Trophoblast cell (in vitro differentiated cells and primary cell): ENCODE data around the gene SERP2.

ENCODE experiments used
- DNase-seq, 2 donors: peaks; one replicate each; pipeline ENCODE4 v3.0.0-alpha.2; 2016
- H2AFZ ChIP-seq: 2 replicates; pipeline ENCODE4 v1.6.1; 2013; ENCODE audit warnings: low read length, moderate library complexity, mild to moderate bottlenecking; ENCODE audit not compliant: insufficient read depth, poor library complexity
- H2AK5ac ChIP-seq: 2 replicates; pipeline ENCODE4 v1.6.1; 2013; ENCODE audit warnings: mild to moderate bottlenecking, low read length
- H2BK120ac ChIP-seq: 2 replicates; pipeline ENCODE4 v1.6.1; 2013; ENCODE audit warnings: low read length, mild to moderate bottlenecking, moderate library complexity; ENCODE audit not compliant: insufficient read depth, poor library complexity
- H2BK12ac ChIP-seq: 2 replicates; pipeline ENCODE4 v1.6.1; 2013; ENCODE audit warnings: mild to moderate bottlenecking, low read length, moderate library complexity
- H2BK5ac ChIP-seq: 2 replicates; pipeline ENCODE4 v1.6.1; 2013; ENCODE audit warnings: low read length, low read depth, moderate library complexity, mild to moderate bottlenecking; ENCODE audit not compliant: poor library complexity
- H3K14ac ChIP-seq: 2 replicates; pipeline ENCODE4 v1.6.1; 2013; ENCODE audit warnings: mild to moderate bottlenecking, low read length
- H3K18ac ChIP-seq: 2 replicates; pipeline ENCODE4 v1.6.1; 2013; ENCODE audit warnings: mild to moderate bottlenecking, low read length
- H3K23ac ChIP-seq: 2 replicates; pipeline ENCODE4 v1.6.1; 2013; ENCODE audit warnings: low read length
- H3K27ac ChIP-seq: 2 replicates; pipeline ENCODE4 v1.5.1; 2013; ENCODE audit warnings: low read depth, mild to moderate bottlenecking, inconsistent platforms, low read length, moderate library complexity
- H3K27me3 ChIP-seq: 2 replicates; pipeline ENCODE4 v1.6.1; 2013; ENCODE audit warnings: inconsistent platforms, mild to moderate bottlenecking, low read length, moderate library complexity; ENCODE audit not compliant: insufficient read depth
- H3K36me3 ChIP-seq, 2 experiments: 1 replicate in 1 of 2; 2 replicates in 1 of 2; pipeline ENCODE4 v1.6.1; 2013; ENCODE audit warnings: low read length in 2 of 2, mild to moderate bottlenecking in 2 of 2, moderate library complexity in 1 of 2; ENCODE audit not compliant: insufficient read depth in 2 of 2, control insufficient read depth in 1 of 2
- H3K4ac ChIP-seq: 2 replicates; pipeline ENCODE4 v1.6.1; 2013; ENCODE audit warnings: low read depth, mild to moderate bottlenecking, low read length, moderate library complexity
- H3K4me1 ChIP-seq, 2 experiments: 1 replicate in 1 of 2; 2 replicates in 1 of 2; pipeline ENCODE4 v1.6.1; 2013; ENCODE audit warnings: low read length in 2 of 2, mild to moderate bottlenecking in 2 of 2, moderate library complexity in 1 of 2; ENCODE audit not compliant: insufficient read depth in 2 of 2, control insufficient read depth in 1 of 2
- H3K4me2 ChIP-seq: 2 replicates; pipeline ENCODE4 v1.6.1; 2013; ENCODE audit warnings: inconsistent platforms, mild to moderate bottlenecking, low read length, moderate library complexity
- H3K4me3 ChIP-seq: 2 replicates; pipeline ENCODE4 v1.5.1; 2013; ENCODE audit warnings: mild to moderate bottlenecking, low read depth, low read length, inconsistent platforms
- H3K79me1 ChIP-seq: one replicate; pipeline ENCODE4 v1.6.1; 2013; ENCODE audit warnings: low read length
- H3K79me2 ChIP-seq: 2 replicates; pipeline ENCODE4 v1.6.1; 2013; ENCODE audit warnings: low read length, mild to moderate bottlenecking; ENCODE audit not compliant: control insufficient read depth, insufficient read depth, poor library complexity
- H3K9ac ChIP-seq: 2 replicates; pipeline ENCODE4 v1.6.1; 2013; ENCODE audit warnings: mild to moderate bottlenecking, low read length
- H3K9me3 ChIP-seq: 2 replicates; pipeline ENCODE4 v1.6.1; 2013; ENCODE audit warnings: low read depth, mild to moderate bottlenecking, control low read depth, inconsistent platforms, low read length; ENCODE audit not compliant: insufficient read depth
- H4K12ac ChIP-seq: 2 replicates; pipeline ENCODE4 v1.6.1; 2013; ENCODE audit warnings: low read depth, mild to moderate bottlenecking, low read length, moderate library complexity
- H4K8ac ChIP-seq: 2 replicates; pipeline ENCODE4 v1.6.1; 2013; ENCODE audit warnings: low read depth, mild to moderate bottlenecking, low read length, moderate library complexity
- H4K91ac ChIP-seq: one replicate; pipeline ENCODE4 v1.6.1; 2013; ENCODE audit warnings: low read depth, mild to moderate bottlenecking, low read length, moderate library complexity
- WGBS: extraction: QIAGEN DNeasy Blood & Tissue Kit; methylation state at CpG from one replicate; pipeline ENCODE4 v1.1.7; 2013; ENCODE audit warnings: missing lambda C conversion rate; ENCODE audit not compliant: insufficient read length, insufficient coverage; ENCODE audit errors: extremely low coverage; 5-methylcytosine and 5-hydroxymethylcytosine counted together

SERP2 gene

DNA sequence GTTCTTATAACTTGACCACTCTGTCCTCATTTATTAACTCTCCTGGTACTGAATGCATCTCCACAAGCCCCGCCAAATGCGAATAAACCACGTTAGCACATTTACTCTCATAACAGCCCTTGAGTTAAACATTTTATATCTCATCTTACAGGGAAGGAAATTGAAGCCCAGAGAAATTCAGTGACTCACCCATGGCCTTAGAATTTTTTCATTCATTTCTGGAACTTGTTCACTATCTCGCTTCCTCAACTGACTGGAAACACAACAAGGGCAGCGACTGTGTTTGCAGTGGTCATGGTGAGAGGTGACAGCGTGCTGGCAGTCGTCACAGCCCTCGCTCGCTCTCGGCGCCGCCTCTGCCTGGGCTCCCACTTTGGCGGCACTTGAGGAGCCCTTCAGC lies 39.5 kb downstream of the SERP2 start:
- H3K4ac ChIP-seq, result no peak overlapping the region
- no peak overlapping the region for H2AK5ac ChIP-seq
- H4K12ac ChIP-seq, result no peak overlapping the region
- no peak overlapping the region for H3K27ac ChIP-seq
- H3K18ac ChIP-seq, result no peak overlapping the region
- peaks cover 2% of the 10 kb centered on the region for H3K9me3 ChIP-seq
- H3K79me2 ChIP-seq, result no peaks in the 10 kb centered on the region
- peaks cover 7 to 10% of the 10 kb centered on the region in 2 experiments for H3K4me1 ChIP-seq
- no peak overlapping the region for H4K91ac ChIP-seq
- H3K9ac ChIP-seq, result no peak overlapping the region
- H3K27me3 ChIP-seq, result no peaks in the 10 kb centered on the region
- H3K23ac ChIP-seq, result no peak overlapping the region
- H4K8ac ChIP-seq, result no peak overlapping the region
- no peak overlapping the region for H2AFZ ChIP-seq
- DNase-seq, result no peak
- H2BK120ac ChIP-seq, result no peak overlapping the region
- no peaks in the 10 kb centered on the region for H3K79me1 ChIP-seq
- no peak overlapping the region for H3K4me2 ChIP-seq
- no peak overlapping the region for H3K4me3 ChIP-seq
- WGBS, result no CpG with 5 or more reads among the region's 13 CpGs
- no peaks in the 10 kb centered on the region for H3K36me3 ChIP-seq
- H2BK5ac ChIP-seq, result no peak overlapping the region
- no peak overlapping the region for H3K14ac ChIP-seq
- no peak overlapping the region for H2BK12ac ChIP-seq

DNA sequence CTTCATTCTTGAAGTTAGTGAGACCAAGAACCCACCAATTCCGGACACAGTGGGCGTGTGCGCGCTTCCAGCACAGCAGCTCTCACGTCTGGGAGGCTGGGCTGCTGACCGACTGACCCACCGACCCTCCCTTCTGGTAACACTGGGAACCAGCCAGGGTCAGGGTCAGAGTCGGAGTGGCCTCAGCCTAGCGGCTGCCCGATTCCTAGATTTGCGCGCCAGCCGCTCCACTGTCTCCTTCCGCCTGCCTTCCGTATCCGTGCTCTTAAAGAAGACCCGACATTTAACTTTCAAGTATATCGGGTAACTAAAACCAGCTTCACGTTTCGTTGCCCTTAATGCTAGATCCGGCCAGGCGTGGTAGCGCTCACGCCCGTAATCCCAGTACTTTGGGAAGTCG lies 41.1 kb downstream of the SERP2 start:
- H3K36me3 ChIP-seq, result no peaks in the 10 kb centered on the region
- DNase-seq, result no peak
- H4K91ac ChIP-seq, result no peak overlapping the region
- no peaks in the 10 kb centered on the region for H3K79me2 ChIP-seq
- no peak overlapping the region for H3K23ac ChIP-seq
- no peak overlapping the region for H3K14ac ChIP-seq
- no CpG with 5 or more reads among the region's 26 CpGs for WGBS
- no peak overlapping the region for H2BK5ac ChIP-seq
- H2BK12ac ChIP-seq, result no peak overlapping the region
- no peak overlapping the region for H3K27ac ChIP-seq
- H3K4me3 ChIP-seq, result no peak overlapping the region
- H2BK120ac ChIP-seq, result no peak overlapping the region
- H3K4ac ChIP-seq, result no peak overlapping the region
- no peak overlapping the region for H2AFZ ChIP-seq
- no peaks in the 10 kb centered on the region for H3K27me3 ChIP-seq
- H3K9me3 ChIP-seq, result peaks cover 2% of the 10 kb centered on the region
- no peak overlapping the region for H2AK5ac ChIP-seq
- H3K9ac ChIP-seq, result no peak overlapping the region
- no peak overlapping the region for H3K18ac ChIP-seq
- H3K79me1 ChIP-seq, result no peaks in the 10 kb centered on the region
- no peak overlapping the region for H4K12ac ChIP-seq
- no peak overlapping the region for H3K4me2 ChIP-seq
- peaks cover 7 to 11% of the 10 kb centered on the region in 2 experiments for H3K4me1 ChIP-seq
- no peak overlapping the region for H4K8ac ChIP-seq

DNA sequence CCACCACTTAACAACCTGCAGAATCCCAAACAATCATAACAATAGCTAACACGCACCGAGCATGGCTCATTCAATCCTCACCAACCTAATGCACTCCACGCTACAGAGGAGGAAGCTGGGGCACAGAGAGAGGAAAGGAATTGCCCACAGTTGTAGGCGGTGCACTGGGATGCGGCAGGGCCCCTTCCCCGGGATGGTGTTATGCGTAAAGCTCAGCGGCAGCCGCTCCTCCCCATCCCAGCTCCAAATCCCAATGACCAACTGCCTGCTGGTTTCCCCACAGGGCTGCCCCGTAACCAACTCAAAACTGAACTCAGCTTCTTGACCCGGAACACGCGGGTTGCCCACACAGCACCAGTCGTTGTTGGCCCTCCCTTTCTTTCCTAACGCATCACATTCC lies 42.2 kb downstream of the SERP2 start:
- Histone ChIP-seq H3K79me1 (no peaks in the 10 kb centered on the region), H2BK12ac (no peak overlapping the region), H3K18ac (no peak overlapping the region), H3K23ac (no peak overlapping the region), H3K4ac (no peak overlapping the region), H4K91ac (no peak overlapping the region), H3K4me2 (no peak overlapping the region), H3K9me3 (peaks cover 2% of the 10 kb centered on the region), H2BK120ac (no peak overlapping the region), H2AFZ (no peak overlapping the region), H3K14ac (no peak overlapping the region), H3K27me3 (no peaks in the 10 kb centered on the region), H3K79me2 (no peaks in the 10 kb centered on the region), H3K9ac (no peak overlapping the region), H2BK5ac (no peak overlapping the region), H3K27ac (no peak overlapping the region), H3K4me3 (no peak overlapping the region), H4K12ac (no peak overlapping the region), H2AK5ac (no peak overlapping the region), H3K36me3 (no peaks in the 10 kb centered on the region), H4K8ac (no peak overlapping the region), H3K4me1 (peaks cover 7 to 11% of the 10 kb centered on the region in 2 experiments)
- no peak for DNase-seq
- no CpG with 5 or more reads among the region's 15 CpGs for WGBS

DNA sequence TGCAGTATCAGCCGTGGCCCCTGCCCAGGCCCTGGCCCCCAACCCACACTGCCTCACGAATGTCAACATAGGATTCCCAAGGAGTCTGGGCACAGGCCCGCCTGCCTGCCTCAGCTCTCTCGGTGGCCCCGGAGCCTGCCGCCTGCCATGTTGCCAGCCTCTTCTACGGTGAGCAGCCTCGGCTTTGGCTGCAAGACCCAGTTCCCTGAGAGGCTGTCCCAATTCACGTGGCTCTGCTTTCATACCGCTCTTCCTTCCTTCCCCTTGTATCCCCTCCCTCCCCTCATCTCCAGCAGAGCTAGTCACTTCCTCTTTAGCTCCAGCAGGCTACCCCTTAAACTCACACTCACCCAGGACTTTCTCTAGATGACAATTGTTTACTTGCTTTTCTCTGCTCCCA lies 42.7 kb downstream of the SERP2 start:
- no peak for DNase-seq
- Histone ChIP-seq H3K9ac (no peak overlapping the region), H2AK5ac (no peak overlapping the region), H3K4ac (no peak overlapping the region), H3K79me1 (no peaks in the 10 kb centered on the region), H3K36me3 (no peaks in the 10 kb centered on the region), H3K27ac (no peak overlapping the region), H3K4me2 (no peak overlapping the region), H3K4me3 (no peak overlapping the region), H3K18ac (no peak overlapping the region), H3K27me3 (no peaks in the 10 kb centered on the region), H2AFZ (no peak overlapping the region), H2BK5ac (no peak overlapping the region), H3K9me3 (peaks cover 2% of the 10 kb centered on the region), H3K14ac (no peak overlapping the region), H2BK12ac (no peak overlapping the region), H3K23ac (no peak overlapping the region), H3K79me2 (no peaks in the 10 kb centered on the region), H2BK120ac (no peak overlapping the region), H4K91ac (no peak overlapping the region), H4K12ac (no peak overlapping the region), H4K8ac (no peak overlapping the region), H3K4me1 (peaks cover 7 to 11% of the 10 kb centered on the region in 2 experiments)
- WGBS, result no CpG with 5 or more reads among the region's 10 CpGs
